Measurements from ENCODE around the gene IPO11.

Gene IPO11

DNA sequence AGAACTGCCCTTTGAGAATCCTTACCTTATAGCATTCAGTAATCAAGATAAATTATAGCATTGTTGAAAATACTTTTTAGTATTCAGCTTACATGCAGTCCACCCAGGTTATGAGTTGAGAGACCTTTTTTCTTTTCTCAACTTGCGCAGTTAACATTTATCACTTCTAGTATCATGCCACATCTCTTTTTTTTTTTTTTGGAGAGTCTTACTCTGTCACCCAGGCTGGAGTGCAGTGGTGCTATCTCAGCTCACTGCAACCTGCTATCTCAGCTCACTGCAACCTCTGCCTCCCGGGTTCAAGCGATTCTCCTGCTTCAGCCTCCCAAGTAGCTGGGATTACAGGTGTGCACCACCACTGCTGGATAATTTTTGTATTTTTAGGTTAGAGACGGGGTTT, 195.1 kb downstream of the IPO11 start:
- no peak overlapping the region for H3K27ac ChIP-seq
- no peak overlapping the region for H3K4me3 ChIP-seq
- TF ChIP-seq, protein P1, sequence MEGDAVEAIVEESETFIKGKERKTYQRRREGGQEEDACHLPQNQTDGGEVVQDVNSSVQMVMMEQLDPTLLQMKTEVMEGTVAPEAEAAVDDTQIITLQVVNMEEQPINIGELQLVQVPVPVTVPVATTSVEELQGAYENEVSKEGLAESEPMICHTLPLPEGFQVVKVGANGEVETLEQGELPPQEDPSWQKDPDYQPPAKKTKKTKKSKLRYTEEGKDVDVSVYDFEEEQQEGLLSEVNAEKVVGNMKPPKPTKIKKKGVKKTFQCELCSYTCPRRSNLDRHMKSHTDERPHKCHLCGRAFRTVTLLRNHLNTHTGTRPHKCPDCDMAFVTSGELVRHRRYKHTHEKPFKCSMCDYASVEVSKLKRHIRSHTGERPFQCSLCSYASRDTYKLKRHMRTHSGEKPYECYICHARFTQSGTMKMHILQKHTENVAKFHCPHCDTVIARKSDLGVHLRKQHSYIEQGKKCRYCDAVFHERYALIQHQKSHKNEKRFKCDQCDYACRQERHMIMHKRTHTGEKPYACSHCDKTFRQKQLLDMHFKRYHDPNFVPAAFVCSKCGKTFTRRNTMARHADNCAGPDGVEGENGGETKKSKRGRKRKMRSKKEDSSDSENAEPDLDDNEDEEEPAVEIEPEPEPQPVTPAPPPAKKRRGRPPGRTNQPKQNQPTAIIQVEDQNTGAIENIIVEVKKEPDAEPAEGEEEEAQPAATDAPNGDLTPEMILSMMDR (IDR thresholded peaks at IDR 0.05), result no peak
- DNase-seq (ENCODE audit: low spot score), result no peak

DNA sequence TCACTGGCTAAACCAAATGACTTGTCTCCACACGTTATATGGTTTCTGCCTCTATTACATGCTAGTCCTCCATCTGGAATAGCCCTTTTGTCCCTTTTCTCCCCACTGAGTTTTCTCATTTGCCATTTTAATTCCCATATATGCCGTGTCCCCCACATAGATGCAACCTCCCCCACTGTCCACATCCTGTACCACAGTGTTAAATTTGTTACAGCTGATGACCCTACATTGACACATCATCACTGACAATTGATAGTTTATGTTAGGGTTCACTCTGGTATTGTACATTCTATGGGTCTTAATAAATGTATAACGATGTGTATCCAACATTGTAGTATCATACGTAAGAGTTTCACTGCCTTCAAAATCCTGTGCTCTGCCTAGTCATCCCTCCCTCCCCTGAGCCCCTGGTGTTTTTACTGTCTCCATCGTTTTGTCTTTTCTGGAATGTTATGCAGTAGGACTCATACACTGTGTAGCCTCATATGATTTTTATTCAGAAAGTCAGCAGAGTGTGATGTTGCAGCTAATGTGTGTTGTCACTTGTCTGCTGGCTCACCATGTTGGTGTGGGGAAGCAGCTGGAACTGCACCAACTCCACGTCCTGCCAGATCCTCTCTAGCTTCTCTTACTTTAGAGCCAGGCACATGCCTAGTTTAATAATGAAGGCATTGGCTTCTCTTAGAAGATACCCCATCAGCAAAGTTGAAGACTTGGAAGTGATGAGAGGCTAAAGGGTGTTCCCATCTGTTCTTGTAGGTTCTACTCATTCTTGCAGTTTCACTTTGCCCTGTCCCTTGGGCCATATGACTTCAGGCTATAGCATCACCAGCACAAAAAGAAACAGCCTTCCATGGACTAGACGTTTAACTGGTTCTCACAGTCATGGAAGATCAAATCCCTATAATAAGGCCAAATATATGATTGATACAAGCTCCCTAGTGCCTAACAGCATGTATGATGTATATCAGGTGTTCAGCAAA, 196.3 kb downstream of the IPO11 start:
- DNase-seq (ENCODE audit: low spot score), result no peak
- H3K27ac ChIP-seq, result no peak overlapping the region
- TF ChIP-seq, protein P1 (IDR thresholded peaks at IDR 0.05), result no peak
- no peak overlapping the region for H3K4me3 ChIP-seq

DNA sequence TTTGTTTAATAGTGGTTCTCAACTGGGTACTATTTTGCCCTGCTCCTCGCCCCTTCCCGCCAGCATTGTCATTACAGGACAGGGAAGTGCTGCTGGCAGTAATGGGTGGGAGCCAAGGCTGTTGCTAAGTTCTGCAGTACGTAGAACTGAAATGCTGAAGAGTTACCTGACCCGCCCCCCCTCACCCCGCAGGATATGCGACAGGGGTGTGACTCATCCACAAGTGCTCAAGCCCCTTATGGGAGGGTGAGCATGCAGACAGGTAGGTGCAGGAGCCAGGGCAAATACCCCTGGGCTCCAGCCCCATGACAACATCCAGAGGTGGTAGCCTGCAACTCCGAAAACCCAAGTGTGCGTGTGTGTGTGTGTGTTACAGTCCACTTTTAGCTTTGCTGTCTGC, 201.8 kb downstream of the IPO11 start:
- TF ChIP-seq, protein P1 (IDR thresholded peaks at IDR 0.05), result no peak

DNA sequence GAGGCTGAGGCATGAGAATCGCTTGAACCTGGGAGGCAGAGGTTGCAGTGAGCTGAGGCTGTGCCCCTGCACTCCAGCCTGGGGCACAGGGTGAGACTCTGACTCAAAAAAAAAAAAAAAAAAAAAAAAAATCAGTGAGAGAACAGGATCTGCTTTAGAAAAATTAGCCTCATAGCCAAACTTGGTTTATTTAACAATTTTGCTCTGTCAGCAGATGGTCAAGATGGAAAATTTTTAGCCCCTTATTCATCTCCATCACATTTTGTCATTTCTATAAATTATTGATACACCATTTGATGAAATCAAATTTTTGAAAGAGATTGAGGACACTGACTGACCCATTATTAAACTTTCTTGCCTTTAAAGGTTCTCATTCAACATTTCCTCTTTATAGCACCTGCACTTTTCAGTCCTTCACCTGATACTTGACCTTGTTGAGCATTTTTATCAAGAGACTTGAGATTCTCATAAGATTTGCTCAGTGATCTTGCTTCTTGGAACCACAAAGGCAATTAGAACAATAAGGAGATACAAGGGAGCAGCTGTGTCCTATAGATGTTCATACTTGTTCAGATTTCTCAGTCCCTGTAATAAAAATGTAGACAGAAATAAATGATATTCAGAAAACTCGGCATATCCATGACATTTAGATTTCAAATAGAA, 204.2 kb downstream of the IPO11 start:
- Histone ChIP-seq H3K27ac (no peak overlapping the region), H3K4me3 (no peak overlapping the region)
- TF ChIP-seq, protein P1 (IDR thresholded peaks at IDR 0.05), result no peak
- DNase-seq (ENCODE audit: low spot score), result no peak

More for the DNA sequence above, 201.8 kb downstream of the IPO11 start:
- H3K4me3 ChIP-seq, result no peak overlapping the region
- H3K27ac ChIP-seq, result no peak overlapping the region
- DNase-seq (ENCODE audit: low spot score), result no peak

DNA sequence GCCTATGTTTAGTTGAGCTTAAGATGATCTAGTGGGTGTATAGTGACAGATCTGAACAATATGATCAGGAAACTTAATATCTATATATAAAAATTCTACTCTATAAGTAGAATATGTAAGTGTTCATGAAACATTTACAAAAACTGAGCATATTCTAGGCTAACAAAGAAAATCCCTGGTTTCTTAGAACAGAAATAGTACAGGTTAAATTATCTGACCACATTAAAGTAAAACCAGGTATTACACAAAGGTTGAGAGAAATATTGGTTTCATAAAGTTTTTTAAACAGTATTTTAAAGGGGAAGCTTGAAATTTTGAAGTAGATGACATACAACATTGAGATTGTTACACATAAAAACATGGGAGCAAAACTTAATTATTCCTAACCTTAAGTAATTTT, 205.4 kb downstream of the IPO11 start:
- DNase-seq (ENCODE audit: low spot score), result no peak

DNA sequence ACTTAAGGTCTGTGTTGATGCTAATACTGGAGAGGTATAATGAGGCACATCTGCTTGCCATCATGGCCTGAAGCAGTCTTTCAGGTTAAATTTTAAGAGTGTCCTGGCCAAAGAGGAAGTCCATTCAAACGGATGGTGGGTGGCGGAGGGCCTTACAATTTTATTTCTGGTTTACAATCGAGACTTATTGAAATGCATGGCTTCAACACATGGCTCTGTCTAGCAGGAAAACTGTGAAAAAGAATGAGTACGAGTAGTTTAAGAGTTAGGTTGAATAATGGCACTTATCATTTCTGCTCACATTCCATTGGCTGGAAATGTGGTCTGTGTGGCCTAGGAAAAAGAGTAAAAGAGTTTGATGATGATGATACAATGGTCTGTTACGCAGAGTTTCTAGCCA, 208.2 kb downstream of the IPO11 start:
- no peak overlapping the region for H3K4me3 ChIP-seq
- DNase-seq (ENCODE audit: low spot score), result no peak
- TF ChIP-seq, protein P1 (IDR thresholded peaks at IDR 0.05), result no peak
- no peak overlapping the region for H3K27ac ChIP-seq

More for the DNA sequence above, 205.4 kb downstream of the IPO11 start:
- H3K27ac ChIP-seq, result no peak overlapping the region
- TF ChIP-seq, protein P1 (IDR thresholded peaks at IDR 0.05), result no peak
- H3K4me3 ChIP-seq, result no peak overlapping the region

Measured in coronary artery (tissue), 2 donors.